ENCODE data around the gene YLPM1. TPM values are rescaled to one million over a fixed set of nuclear protein-coding genes. Genes with fewer than 3 reads are reported as not detected.
A peak's percentile ranks its signal among the peaks of the same experiment; 100 is the strongest.

YLPM1 gene
- total RNA-seq, 1 donor from 2014 or later: 55.9 TPM

DNA sequence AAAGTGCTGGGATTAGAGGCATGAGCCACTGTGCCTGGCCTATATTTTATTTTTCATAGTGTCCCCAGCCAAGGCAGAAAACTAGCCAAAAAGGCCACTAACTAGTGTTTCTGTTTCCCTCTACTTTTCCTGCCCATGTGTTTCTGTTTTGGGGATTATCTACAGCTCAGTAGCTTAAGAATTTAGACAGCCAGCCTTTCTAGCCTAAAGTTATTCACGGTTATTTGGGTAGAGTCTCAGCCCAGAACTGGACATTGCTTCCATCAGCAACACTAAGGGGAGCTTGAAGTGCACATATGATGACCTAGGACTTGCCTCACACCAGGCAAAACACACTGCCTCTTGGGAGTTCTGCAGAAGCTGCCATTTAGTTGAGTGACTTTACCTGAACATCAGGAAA, 94.9 kb downstream of the YLPM1 start:
- TF ChIP-seq EZH2 (IDR thresholded peaks at IDR 0.05) (no peak), EZH2phosphoT487 (IDR thresholded peaks at IDR 0.05) (no peak)
- TF ChIP-seq, protein P1, sequence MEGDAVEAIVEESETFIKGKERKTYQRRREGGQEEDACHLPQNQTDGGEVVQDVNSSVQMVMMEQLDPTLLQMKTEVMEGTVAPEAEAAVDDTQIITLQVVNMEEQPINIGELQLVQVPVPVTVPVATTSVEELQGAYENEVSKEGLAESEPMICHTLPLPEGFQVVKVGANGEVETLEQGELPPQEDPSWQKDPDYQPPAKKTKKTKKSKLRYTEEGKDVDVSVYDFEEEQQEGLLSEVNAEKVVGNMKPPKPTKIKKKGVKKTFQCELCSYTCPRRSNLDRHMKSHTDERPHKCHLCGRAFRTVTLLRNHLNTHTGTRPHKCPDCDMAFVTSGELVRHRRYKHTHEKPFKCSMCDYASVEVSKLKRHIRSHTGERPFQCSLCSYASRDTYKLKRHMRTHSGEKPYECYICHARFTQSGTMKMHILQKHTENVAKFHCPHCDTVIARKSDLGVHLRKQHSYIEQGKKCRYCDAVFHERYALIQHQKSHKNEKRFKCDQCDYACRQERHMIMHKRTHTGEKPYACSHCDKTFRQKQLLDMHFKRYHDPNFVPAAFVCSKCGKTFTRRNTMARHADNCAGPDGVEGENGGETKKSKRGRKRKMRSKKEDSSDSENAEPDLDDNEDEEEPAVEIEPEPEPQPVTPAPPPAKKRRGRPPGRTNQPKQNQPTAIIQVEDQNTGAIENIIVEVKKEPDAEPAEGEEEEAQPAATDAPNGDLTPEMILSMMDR (IDR thresholded peaks at IDR 0.05): no peak
- Histone ChIP-seq H3K36me3 (no peaks in the 10 kb centered on the region), H3K4me1 (no peaks in the 10 kb centered on the region), H3K9ac (peak overlapping the region; percentile 42), H4K20me1 (ENCODE audit: low read depth) (no peaks in the 10 kb centered on the region), H3K27ac (no peak overlapping the region), H3K9me3 (ENCODE audit: low read depth) (no peaks in the 10 kb centered on the region), H3K79me2 (ENCODE audit: low read depth) (no peaks in the 10 kb centered on the region), H3F3A (ENCODE audit: low read depth) (no peaks in the 10 kb centered on the region), H2AFZ (replicated peaks) (no peak overlapping the region), H3K4me3 (no peak overlapping the region), H3K27me3 (no peaks in the 10 kb centered on the region), H3K4me2 (no peak overlapping the region)
- H3K9me3 Mint-ChIP-seq: no peaks in the 10 kb centered on the region
- peaks cover 2% of the 10 kb centered on the region for H3K27me3 Mint-ChIP-seq (ENCODE audit: insufficient read depth, low read depth)
- no peaks in the 10 kb centered on the region for H3K36me3 Mint-ChIP-seq
- no peak for DNase-seq (ENCODE audit: low spot score)
- no peak overlapping the region for H3K27ac Mint-ChIP-seq
- no peak overlapping the region for H3K4me3 Mint-ChIP-seq
- peaks cover 2% of the 10 kb centered on the region for H3K4me1 Mint-ChIP-seq

DNA sequence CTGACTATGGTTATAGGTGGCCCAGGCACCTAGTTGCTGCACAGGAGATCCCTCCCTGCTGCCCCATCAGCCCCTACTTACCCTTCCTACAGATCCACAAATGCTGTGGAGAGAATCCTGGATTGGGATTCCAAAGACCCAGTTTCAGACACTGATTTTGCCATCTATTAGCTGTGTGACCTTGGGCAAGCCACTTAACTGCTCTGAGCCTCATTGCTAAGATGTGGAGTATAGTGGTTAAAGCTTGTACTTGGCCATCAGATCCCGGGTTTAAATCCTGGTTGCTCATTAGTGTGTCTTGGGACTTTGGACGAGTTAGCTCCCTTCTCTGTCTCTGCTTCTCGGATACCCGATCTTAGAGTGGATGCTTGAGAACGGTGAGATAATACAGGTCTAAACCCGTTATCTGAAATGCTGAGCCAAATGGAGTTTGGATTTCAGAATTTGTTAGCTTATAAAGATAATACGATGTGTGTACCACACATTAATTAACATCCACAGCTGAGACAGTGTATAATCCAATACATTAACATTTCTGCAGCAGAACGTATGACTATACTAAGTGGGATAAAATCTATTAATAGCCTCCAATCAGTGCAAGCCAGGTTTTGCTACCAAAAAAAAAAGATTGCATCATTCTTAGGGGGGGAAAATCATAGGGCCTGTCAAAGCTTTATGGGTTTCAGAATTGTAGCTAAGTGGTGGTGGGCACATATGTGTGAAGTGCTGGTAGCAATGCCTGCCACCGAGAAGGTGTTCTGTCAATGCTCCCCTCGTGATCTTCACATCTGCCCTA, 96.8 kb downstream of the YLPM1 start:
- Histone ChIP-seq H3K4me1 (no peaks in the 10 kb centered on the region), H3F3A (ENCODE audit: low read depth) (no peaks in the 10 kb centered on the region), H3K36me3 (no peaks in the 10 kb centered on the region), H3K27me3 (no peaks in the 10 kb centered on the region), H3K4me3 (no peak overlapping the region), H3K79me2 (ENCODE audit: low read depth) (no peaks in the 10 kb centered on the region), H4K20me1 (ENCODE audit: low read depth) (no peaks in the 10 kb centered on the region), H2AFZ (replicated peaks) (no peak overlapping the region), H3K27ac (no peak overlapping the region), H3K4me2 (no peak overlapping the region), H3K9me3 (ENCODE audit: low read depth) (no peaks in the 10 kb centered on the region), H3K9ac (no peak overlapping the region)
- H3K27ac Mint-ChIP-seq: no peak overlapping the region
- peaks cover 2% of the 10 kb centered on the region for H3K4me1 Mint-ChIP-seq
- DNase-seq (ENCODE audit: low spot score): no peak
- TF ChIP-seq, protein P1 (IDR thresholded peaks at IDR 0.05): no peak
- H3K9me3 Mint-ChIP-seq: no peaks in the 10 kb centered on the region
- no peaks in the 10 kb centered on the region for H3K36me3 Mint-ChIP-seq
- no peak overlapping the region for H3K4me3 Mint-ChIP-seq
- H3K27me3 Mint-ChIP-seq (ENCODE audit: insufficient read depth, low read depth): peaks cover 4% of the 10 kb centered on the region

DNA sequence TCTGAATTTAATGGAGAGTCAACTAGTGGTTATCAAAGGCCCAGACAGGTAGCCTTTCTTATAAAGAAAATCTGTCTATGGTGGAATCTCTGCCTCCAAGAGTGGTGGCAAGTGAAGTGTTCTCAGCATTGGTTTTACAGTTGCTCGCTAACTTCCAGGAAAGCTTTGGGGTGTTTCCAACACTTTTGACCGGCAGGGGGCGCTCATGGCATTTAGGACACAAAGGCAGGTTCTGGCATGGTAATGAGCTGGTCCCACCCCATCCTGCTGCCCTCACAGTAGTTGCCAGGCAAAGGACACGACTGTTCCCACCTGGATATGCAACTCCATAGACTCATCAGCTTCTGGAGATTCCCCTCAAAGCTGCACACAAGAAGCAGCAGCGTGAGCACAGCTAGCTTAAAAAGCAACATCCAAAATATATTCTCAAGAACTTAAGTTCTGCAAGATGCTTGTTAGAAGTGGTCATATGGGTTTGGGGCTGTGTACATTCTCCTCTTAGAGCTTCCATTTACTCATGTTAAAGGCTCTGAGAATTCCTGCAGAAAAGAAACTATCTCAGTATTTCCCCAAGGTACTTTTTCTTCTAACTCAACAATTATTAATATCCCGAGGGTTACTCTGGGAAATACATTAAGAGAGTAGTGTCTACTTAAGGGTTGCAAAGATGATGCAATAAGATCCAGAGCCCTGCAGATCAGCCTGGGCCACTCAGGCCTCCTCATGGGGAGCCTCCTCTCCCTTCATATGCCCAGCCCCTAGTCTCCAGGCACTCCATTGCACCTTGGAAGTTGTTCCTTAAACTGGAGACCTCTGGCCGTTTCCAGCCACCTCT, 98.0 kb downstream of the YLPM1 start:
- Histone ChIP-seq H3K27ac (no peak overlapping the region), H4K20me1 (ENCODE audit: low read depth) (no peaks in the 10 kb centered on the region), H3K4me1 (no peaks in the 10 kb centered on the region), H2AFZ (replicated peaks) (no peak overlapping the region), H3F3A (ENCODE audit: low read depth) (no peaks in the 10 kb centered on the region), H3K9me3 (ENCODE audit: low read depth) (no peaks in the 10 kb centered on the region), H3K79me2 (ENCODE audit: low read depth) (no peaks in the 10 kb centered on the region), H3K4me2 (no peak overlapping the region), H3K4me3 (no peak overlapping the region), H3K36me3 (no peaks in the 10 kb centered on the region), H3K9ac (no peak overlapping the region), H3K27me3 (no peaks in the 10 kb centered on the region)
- H3K27ac Mint-ChIP-seq: no peak overlapping the region
- peaks cover 2% of the 10 kb centered on the region for H3K27me3 Mint-ChIP-seq (ENCODE audit: insufficient read depth, low read depth)
- no peak for TF ChIP-seq EZH2 (IDR thresholded peaks at IDR 0.05)
- TF ChIP-seq, protein P1 (IDR thresholded peaks at IDR 0.05): peak; percentile 91
- peaks cover 2% of the 10 kb centered on the region for H3K4me1 Mint-ChIP-seq
- peak; percentile 93 for DNase-seq (ENCODE audit: low spot score)
- H3K36me3 Mint-ChIP-seq: no peaks in the 10 kb centered on the region
- H3K4me3 Mint-ChIP-seq: no peak overlapping the region
- H3K9me3 Mint-ChIP-seq: no peaks in the 10 kb centered on the region

Measured in neural progenitor cell (in vitro differentiated cells).